Activated effector memory CD4-positive, alpha-beta T cell treated with Interleukin-2 at 50 U/mL for 16 hours (primary cell): ENCODE data around the gene CRELD1.
"Not testable (repeated sequence)": the region's sequence is repeated elsewhere in the genome, so short reads cannot be mapped to it uniquely, and the experiment has no call there.

Source experiments
- DNase-seq: peaks from one replicate; pipeline ENCODE4 v3.0.0-alpha.2; 2020

Gene CRELD1, protein sequence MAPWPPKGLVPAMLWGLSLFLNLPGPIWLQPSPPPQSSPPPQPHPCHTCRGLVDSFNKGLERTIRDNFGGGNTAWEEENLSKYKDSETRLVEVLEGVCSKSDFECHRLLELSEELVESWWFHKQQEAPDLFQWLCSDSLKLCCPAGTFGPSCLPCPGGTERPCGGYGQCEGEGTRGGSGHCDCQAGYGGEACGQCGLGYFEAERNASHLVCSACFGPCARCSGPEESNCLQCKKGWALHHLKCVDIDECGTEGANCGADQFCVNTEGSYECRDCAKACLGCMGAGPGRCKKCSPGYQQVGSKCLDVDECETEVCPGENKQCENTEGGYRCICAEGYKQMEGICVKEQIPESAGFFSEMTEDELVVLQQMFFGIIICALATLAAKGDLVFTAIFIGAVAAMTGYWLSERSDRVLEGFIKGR

DNA sequence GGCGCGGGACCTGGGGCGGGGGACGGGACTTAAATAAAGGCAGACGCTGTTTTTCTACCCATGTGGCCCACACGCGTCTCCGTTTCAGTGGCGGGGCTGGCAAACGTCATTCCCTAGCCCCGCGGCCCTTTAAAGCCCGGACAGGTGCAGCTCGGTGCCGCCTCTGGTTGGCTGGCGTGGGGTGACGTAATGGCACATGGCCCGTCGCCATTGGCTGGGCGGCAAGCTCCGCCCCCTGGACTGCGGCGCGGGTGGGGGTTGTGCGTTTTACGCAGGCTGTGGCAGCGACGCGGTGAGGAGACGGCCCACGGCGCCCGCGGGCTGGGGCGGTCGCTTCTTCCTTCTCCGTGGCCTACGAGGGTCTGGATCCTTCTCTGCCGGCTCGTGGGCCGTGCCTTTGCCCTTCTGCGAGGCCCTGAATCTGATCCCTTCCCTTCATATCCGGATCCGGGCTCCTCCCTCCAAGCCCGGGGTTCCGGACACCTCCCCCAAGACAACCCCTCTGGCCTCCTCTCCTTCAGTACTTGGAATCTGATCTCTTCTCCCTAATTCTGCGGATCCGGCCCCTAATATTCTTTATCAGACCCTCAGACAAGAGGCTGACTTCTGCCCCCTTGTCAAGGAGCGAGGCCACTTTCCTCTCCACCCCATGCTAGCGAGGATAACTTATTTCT lies at the start of gene CRELD1:
Gene CRELD1 (plus strand): TSS at position 274 of the 674 bp plus-strand sequence. CDS start 605 bp downstream, outside the sequence.
- peak; percentile 97 for DNase-seq

DNA sequence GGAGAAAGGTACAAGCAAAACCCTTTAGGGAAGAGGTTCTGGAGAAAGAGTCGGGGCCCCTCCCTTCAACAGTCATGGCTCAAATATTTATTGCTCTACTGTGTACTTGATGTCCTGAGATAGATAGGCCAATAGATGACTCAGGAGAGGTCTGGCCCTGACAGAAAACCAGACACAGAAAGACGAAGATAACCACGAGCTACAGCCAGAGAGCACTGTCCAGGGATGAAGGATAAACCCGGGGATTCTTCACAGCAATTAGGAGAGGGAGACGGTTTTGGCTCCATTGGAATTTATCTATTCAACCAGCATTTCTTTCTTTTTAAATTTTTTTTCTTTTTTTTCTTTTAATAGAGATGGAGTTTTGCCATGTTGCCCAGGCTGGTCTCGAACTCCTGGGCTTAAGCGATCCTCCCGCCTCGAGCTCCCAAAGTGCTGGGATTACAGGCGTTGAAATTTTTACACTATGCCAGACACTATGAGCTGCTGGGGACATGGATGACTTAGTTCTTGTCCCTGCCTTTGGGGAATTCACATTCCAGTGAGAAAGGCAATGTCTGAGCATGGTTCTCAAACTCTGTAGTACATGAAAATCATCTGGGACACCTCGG lies 49.0 kb upstream of the CRELD1 start:
- no peak for DNase-seq

DNA sequence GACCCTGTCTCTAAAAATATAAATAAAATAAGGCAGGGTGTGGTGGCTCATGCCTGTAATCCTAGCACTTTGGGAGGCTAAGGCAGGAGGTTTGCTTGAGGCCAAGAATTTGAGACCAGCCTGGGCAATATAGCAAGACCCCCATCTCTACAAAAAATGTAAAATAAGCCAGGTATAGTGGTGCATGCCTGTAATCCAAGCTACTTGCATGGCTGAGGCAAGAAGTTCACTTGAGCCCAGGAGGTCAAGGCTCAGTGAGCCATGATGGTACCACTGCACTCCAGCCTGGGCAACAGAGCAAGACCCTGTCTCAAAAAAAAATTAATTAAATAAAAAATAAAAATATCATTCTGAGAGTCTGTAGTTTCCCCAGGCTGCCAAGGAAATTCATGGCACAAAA lies 47.3 kb upstream of the CRELD1 start:
- no peak for DNase-seq

DNA sequence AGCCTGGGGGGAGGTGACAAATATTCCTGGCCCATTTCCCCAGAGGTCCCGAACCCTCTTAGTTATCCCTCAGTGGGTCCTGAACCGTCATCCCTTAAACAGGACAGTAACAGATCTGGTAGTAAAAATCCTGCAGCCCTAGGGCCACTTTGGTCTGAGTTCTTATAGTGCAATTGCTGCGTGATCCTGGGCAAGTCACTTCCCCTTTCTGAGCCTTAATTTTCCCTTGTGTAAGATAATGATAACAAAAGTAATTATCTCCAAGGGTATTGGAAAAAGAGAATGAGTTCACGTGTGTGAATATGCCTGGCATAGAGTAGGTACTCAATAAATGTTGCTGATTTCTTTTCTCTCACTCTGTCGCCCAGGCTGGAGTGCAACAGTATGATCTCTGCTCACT lies 46.2 kb upstream of the CRELD1 start:
- DNase-seq = no peak

DNA sequence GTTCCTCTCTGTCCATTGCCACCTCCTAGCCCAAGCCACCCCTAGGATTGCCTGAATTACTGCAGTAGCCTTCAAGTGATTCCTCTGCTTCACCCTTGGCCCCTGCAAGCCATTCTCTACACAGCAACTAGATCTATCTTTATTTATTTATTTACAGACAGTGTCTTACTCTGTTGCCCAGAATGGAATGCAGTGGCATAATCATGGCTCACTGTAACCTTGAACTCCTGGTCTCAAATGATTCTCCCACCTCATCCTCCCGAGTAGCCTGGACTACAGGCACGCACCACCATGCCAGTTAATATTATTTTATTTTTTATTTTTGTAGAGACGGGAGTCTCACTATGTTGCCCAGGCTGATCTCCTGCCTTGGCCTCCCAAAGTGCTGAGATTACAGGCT lies 45.1 kb upstream of the CRELD1 start:
- no peak for DNase-seq

DNA sequence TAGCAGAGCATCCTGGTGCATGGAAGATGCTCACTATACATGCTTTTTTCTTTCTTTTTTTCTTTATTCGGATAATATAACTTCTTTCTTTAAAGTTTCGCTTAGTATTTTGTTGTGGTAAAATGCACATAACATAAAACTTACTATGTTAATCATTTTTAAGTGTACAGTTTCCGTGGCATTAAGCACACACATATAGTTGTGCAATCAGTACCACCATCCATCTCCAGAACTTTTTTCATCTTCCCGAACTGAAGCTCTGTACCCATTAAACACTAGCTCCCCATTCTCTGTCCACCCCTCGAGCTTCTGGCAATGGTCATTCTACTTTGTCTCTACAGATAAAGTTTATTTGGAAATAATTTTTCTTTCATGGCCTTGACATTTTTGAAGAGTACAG lies 44.2 kb upstream of the CRELD1 start:
- DNase-seq = no peak

DNA sequence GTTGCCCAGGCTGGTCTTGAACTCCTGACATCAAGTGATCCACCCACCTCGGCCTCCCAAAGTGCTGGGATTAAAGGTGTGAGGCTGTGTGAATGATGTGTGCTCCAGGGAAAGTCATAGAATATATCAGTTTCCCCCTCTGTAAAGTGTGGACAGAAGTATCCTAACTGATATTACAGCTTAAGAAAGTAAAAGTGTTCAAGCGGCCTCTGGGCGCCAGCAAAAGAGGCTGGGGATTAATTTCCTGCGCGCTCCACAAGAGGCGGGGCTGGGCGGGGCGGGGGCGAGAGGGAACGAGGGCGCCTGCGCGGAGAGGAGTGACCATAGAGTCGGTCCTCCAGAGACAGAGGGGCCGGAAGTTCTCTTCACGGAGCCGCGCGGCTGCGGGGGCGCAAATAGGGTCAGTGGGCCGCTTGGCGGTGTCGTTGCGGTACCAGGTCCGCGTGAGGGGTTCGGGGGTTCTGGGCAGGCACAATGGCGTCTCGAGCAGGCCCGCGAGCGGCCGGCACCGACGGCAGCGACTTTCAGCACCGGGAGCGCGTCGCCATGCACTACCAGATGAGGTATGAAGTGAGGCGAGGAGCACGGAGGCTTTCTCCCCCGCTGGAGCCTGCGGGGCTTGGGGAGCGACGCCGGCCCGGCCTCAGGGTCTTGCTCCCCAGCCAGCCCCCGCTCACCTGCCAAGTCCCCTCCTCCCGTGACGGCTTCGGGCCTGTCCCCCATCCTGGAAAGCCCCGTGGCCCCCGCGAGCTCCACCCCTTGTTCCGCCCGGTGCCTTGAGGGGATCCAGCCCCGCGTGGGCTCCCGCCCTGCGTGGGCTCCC lies 43.2 kb upstream of the CRELD1 start, which contains the start of gene JAGN1:
Gene JAGN1 (plus strand): TSS at position 362 of the 823 bp plus-strand sequence. CDS start 113 bp downstream, at position 475.
- peak; percentile 88 for DNase-seq

DNA sequence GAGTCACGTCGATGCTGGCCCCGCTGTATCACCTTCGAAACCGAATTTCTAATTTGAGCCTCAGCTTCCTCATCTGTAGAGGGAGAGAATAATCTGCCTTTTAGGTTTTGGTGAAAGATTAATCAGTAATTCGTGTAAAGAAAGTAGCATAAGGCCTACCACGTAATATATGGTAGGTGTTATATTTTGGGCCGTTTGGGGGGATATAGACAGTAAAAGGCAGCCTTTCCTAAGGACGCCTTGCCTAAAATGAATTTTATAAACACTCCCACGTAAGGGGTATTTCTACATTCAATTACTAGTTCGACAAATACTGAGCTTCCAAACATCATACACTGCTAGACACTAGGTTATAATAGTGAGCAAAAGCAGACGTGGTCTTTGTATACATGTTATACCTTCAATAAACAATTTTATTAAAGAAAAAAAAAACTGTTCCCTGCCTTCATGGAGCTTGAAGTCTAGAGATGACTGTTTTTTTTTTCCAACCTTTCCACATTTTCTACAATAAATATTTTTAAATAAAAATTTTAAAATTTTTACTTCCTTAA lies 42.5 kb upstream of the CRELD1 start:
- DNase-seq = no peak

DNA sequence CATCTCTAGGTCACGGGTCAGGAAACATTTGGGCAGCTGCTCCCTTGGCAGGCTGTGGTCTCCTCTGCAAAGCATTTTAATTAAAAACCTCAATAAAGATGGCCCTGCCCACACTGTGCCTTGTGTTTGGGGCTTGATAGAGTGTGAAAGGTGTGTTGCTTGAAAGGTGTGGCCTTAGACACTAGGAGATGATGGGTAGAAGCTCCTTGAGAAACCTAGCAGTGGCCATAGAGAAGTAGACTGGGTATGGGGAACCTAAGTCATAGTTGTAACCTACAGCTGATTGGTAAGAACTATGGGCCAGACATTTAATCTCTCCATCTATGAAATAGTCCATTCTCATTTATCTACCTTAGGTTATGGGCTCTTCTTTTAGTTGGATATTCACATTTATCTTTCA lies 39.9 kb upstream of the CRELD1 start:
- no peak for DNase-seq

DNA sequence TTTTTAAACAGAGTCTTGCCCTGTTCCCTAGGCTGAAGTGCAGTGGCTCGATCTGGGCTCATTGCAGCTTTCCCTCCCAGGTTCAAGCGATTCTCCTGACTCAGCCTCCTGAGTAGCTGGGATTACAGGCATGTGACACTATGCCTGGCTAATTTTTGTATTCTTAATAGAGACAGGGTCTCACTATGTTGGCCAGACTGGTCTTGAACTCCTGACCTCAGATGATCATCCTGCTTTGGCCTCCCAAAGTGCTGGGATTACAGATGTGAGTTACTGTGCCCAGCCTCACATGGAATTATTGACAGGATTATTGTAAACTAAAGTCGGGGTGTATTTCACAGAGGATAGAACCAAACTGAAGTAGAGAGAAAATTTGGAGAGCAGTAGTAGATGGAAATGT lies 37.9 kb upstream of the CRELD1 start:
- not testable (repeated sequence) for DNase-seq

DNA sequence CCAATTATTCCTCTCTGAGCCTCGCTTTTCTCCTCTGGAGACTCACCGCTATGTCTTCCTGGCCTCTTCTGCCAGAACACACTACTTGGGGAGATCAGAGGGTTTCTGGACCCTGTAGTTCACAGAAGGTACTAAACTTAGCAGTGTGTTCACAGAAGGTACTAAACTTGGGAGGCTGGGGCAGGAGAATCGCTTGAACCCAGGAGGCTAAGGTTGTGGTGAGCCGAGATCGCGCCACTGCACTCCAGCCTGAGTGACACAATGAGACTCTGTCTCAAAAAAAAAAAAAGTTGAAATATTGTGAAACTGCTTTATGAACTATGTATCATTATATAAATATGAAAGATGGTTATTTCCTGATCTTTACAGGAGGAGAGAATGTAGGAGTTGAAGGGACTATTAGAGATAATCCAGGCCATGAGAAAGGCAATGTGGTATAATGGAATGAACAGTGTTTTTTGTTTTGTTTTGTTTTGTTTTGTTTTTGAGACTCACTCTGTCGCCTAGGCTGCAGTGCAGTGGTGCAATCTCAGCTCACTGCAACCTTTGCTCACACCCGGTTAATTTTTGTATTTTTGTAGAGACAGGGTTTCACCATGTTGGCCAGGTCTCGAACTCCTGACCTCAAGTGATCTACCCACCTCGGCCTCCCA lies 36.8 kb upstream of the CRELD1 start:
- not testable (repeated sequence) for DNase-seq

DNA sequence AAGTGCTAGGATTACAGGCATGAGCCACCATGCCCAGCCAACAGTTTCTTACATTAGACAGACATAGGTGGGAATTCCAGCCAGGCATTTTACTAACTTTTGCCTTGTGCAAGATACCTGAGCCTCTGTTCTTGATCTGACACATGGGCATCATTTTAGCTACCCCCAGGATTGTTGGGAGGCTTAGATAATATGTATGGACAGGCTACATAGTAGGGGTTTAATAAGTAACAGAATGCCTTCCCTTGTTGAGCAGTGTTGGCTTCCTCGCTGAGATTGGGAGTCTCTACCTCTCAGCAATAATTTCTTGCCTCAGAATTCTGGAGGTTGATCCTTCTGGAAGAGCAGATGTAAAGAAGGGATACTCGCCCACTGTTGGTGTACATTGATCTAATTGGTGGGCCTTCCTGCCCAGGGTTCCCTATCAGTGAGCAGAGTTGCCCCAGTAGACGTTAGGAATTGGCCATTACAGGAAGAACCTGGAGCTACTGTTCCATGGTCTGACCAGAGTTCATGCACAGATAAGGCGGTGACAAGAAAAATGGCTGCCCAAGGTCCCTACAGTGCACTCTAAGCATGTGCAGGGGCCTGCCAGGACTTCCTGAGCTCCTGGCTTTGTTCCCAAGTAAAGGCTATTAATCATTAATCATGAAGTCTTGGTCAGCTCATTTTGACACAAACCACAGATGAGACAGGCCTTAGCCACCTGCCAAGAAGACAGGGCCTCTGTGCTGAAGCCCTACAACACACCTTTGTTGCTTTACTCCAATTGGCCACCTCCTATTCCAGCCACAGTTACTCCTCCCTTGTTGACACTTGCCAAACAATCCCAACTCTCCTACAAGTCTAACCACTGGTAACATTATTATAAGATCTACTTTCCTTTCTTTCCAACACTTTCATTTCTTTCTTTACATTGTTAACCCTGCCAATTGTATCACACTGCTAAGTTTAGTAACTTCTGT lies 35.9 kb upstream of the CRELD1 start:
- DNase-seq = no peak

DNA sequence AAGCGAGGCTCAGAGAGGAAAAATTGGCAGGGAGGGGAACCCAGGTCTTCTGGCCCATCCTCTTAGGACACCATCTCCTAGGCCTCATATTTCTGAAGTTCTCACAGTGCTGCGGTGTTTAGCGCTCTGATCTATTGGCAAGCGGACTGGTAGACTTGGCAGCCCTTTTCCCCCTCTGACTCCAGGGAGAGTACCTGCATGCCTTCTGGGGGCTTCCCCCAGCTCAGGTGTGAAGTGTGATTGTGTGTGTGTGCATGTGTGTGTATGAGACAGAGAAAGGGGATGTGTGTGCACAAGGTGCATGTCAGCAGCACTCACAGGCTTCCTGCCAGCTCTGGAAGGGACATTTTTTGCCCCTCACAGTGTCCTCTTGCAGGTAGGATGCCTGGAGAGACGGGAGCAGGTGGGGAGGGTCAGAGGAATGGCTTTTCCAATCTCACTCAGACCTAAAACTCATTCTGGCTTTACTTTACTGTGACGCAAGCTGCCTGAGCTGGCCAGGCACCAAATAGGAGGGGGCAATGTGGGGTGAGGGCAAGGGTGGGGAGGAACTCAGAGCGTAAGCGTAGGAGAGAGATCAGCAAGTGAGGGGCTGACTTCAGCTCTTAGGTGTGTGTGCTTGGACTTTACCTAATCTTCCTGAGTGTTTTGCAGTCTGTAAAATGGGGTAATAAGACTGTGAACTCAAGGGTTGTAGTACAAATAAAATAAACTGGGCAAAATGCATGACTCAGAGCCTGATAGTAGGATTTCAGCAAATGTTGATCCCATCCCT lies 35.0 kb upstream of the CRELD1 start:
- DNase-seq = no peak

DNA sequence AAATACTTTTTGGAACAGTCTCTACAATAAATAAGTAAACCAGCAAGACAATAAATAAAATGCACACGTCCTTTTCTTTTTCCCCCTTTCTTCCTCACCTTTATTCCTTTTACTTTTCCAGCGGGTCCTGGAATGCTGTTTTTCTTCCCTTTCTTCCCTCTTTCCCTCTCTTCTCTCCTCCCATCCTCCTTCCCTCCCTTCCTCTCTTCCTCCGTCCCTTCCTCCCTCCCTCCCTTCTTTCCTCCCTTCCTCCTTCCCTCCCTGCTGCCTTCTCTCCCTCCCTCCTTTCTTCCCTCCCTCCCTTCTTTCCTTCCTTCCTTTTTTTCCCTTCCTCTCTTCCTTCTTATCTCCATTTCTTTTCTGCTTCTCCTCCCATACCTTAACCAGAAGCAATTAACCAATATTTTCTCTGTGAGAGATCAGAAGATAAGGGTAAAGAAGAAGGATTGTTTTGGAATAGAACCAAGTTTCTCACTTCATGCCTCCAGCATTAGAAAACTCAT lies 34.3 kb upstream of the CRELD1 start:
- DNase-seq = no peak

DNA sequence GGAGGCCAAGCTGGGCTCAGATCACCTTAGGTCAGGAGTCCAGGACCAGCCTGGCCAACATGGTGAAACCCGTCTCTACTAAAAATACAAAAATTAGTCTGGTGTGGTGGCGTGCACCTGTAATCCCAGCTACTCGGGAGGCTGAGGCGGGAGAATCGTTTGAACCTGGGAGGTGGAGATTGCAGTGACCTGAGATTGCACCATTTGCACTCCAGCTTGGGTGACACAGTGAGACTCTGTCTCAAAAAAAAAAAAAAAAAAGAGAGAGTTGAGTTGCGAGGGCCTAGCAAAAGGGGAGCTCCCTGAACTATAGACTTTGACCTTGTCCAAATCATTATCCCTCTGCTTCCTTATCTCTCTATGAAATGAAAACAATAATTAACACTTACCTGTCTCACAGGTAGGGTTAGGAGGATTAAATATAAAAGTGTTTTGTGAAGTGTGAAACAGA lies 32.6 kb upstream of the CRELD1 start:
- DNase-seq = not testable (repeated sequence)

DNA sequence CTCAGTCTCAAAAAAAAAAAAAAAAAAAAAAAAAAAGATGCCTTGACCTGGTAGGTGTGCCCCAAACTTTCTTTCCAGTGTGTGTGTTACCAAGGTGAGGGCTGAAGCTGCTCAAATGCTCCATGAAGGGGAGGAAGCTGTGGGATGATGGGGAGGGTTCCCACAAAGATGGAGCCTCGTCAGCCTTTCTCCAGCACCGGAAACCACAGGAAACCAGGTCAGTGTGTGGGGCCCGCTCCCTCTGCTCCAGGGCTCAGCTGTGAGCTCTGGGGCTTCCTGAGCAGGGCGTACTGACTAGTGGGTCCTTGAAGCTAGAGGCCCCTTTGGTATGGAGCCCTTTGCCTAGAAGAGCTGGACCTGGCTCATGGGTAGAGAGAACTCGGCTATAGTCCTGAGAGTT lies 31.7 kb upstream of the CRELD1 start:
- DNase-seq = peak; percentile 28

DNA sequence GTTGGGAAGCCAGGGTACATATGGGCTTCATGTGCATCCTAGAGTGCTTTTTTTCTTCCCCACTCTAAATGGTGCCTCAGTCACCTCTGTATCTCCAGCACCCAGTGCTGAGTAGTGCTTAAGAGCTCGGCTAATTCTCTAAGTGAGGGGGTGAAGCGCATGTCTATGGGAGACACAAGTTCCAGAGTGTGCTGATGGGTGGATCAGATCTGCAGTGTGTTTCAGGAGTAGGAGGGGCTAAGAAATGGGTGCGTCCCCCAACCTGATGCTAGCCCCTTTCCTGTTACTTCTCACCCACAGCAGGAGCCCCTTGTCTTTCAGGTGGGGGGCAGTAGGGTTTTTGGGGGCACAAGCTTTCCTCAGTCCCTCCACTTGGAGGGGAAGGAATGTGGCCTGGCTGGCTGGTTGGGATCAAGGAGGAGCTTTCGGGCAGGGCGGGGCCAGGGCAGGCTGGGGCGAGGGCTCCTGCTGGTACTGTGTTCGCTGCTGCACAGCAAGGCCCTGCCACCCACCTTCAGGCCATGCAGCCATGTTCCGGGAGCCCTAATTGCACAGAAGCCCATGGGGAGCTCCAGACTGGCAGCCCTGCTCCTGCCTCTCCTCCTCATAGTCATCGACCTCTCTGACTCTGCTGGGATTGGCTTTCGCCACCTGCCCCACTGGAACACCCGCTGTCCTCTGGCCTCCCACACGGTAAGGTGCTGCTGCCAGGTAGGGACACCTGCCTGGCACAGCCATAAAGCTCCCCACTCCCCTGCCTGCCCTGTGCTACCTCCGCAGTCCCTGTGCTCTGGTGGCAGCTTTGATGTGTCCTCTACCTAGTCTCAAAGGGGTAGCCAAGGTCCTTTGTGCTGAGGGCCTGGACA lies 31.0 kb upstream of the CRELD1 start, which contains the start of gene IL17RE:
Gene IL17RE (plus strand): TSS at position 477 of the 866 bp plus-strand sequence. CDS start 85 bp downstream, at position 562.
- DNase-seq = no peak

DNA sequence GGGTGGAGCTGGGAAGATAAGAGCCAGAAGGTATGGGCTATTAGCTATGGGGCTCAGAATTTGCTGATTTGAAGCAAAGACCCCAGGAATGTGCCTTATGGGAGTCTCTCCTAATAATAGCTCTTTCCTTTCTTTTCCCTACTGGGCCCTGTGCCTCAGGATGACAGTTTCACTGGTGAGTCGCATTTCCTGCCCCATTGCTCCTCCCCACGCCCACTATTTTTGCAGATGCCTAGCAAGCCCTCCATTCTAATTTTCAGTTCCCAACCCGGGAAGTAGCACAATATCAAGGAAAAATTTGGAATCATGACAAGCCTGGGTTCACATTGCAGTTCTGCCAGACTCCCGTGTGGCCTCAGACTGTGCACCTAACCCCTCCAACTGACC lies 30.4 kb upstream of the CRELD1 start:
- no peak for DNase-seq
